H9 (cell line): Measurements from ENCODE around the gene DBNL. TPM values are rescaled to one million over a fixed set of nuclear protein-coding genes. Genes with fewer than 3 reads are reported as not detected.

Experiments
- DNase-seq: peaks from one replicate; pipeline ENCODE4 v3.0.0-alpha.2; 2017
- H2AFZ ChIP-seq: one replicate; pipeline ENCODE4 v1.6.1; 2013; ENCODE audit warnings: mild to moderate bottlenecking, low read length, control low read depth, moderate library complexity
- H2AK5ac ChIP-seq: 2 replicates; pipeline ENCODE4 v1.6.1; 2013; ENCODE audit warnings: low read length, control low read depth, mixed read lengths; ENCODE audit not compliant: insufficient read length
- H2BK120ac ChIP-seq: one replicate; pipeline ENCODE4 v1.6.1; 2013; ENCODE audit warnings: low read depth, mild to moderate bottlenecking, low read length, control low read depth, inconsistent platforms; ENCODE audit not compliant: poor library complexity, severe bottlenecking
- H2BK12ac ChIP-seq: 2 replicates; pipeline ENCODE4 v1.6.1; 2013; ENCODE audit warnings: low read length, control low read depth, mixed read lengths, low read depth; ENCODE audit not compliant: insufficient read length
- H2BK15ac ChIP-seq: 2 replicates; pipeline ENCODE4 v1.6.1; 2013; ENCODE audit warnings: low read depth, low read length, control low read depth
- H2BK20ac ChIP-seq: one replicate; pipeline ENCODE4 v1.6.1; 2013; ENCODE audit warnings: low read depth, mild to moderate bottlenecking, low read length, control low read depth, inconsistent platforms; ENCODE audit not compliant: poor library complexity, severe bottlenecking
- H2BK5ac ChIP-seq: 2 replicates; pipeline ENCODE4 v1.6.1; 2013; ENCODE audit warnings: low read length, control low read depth, mixed read lengths; ENCODE audit not compliant: insufficient read length
- H3K14ac ChIP-seq: 2 replicates; pipeline ENCODE4 v1.6.1; 2013; ENCODE audit warnings: low read length, control low read depth; ENCODE audit not compliant: insufficient read depth
- H3K18ac ChIP-seq: 2 replicates; pipeline ENCODE4 v1.6.1; 2013; ENCODE audit warnings: low read depth, mild to moderate bottlenecking, mixed read lengths, low read length, control low read depth; ENCODE audit not compliant: insufficient read length
- H3K23ac ChIP-seq: 2 replicates; pipeline ENCODE4 v1.6.1; 2013; ENCODE audit warnings: low read length, control low read depth, mixed read lengths, low read depth; ENCODE audit not compliant: insufficient read length
- H3K23me2 ChIP-seq: 2 replicates; pipeline ENCODE4 v1.6.1; 2013; ENCODE audit warnings: low read depth, mild to moderate bottlenecking, mixed read lengths, low read length, control low read depth; ENCODE audit not compliant: insufficient read length, poor library complexity, severe bottlenecking
- H3K27ac ChIP-seq: 2 replicates; pipeline ENCODE4 v1.5.1; 2013; ENCODE audit warnings: low read length, control low read depth, mixed read lengths, low read depth; ENCODE audit not compliant: insufficient read length
- H3K27me3 ChIP-seq: 2 replicates; pipeline ENCODE4 v1.6.1; 2013; ENCODE audit warnings: low read length, control low read depth, inconsistent platforms; ENCODE audit not compliant: insufficient read depth
- H3K4ac ChIP-seq: 2 replicates; pipeline ENCODE4 v1.6.1; 2013; ENCODE audit warnings: low read depth, mild to moderate bottlenecking, control low read depth, inconsistent platforms, low read length, moderate library complexity
- H3K4me1 ChIP-seq: 2 replicates; pipeline ENCODE4 v1.6.1; 2013; ENCODE audit warnings: low read length, control low read depth, inconsistent platforms; ENCODE audit not compliant: insufficient read depth
- H3K4me2 ChIP-seq: 2 replicates; pipeline ENCODE4 v1.6.1; 2013; ENCODE audit warnings: low read length, control low read depth, mixed read lengths; ENCODE audit not compliant: insufficient read length, insufficient read depth
- H3K56ac ChIP-seq: 2 replicates; pipeline ENCODE4 v1.6.1; 2013; ENCODE audit warnings: low read depth, mild to moderate bottlenecking, mixed read lengths, low read length, control low read depth; ENCODE audit not compliant: insufficient read length
- H3K79me1 ChIP-seq: 2 replicates; pipeline ENCODE4 v1.6.1; 2013; ENCODE audit warnings: low read depth, mild to moderate bottlenecking, moderate library complexity, low read length, control low read depth, inconsistent platforms; ENCODE audit not compliant: insufficient read depth, poor library complexity, severe bottlenecking
- H3K79me2 ChIP-seq: 2 replicates; pipeline ENCODE4 v1.6.1; 2013; ENCODE audit warnings: low read length, control low read depth, inconsistent platforms; ENCODE audit not compliant: insufficient read depth
- H3K9ac ChIP-seq: 2 replicates; pipeline ENCODE4 v1.6.1; 2013; ENCODE audit warnings: low read length, control low read depth, mixed read lengths; ENCODE audit not compliant: insufficient read length; ENCODE audit errors: extremely low read depth
- H3K9me3 ChIP-seq: one replicate; pipeline ENCODE4 v1.6.1; 2013; ENCODE audit warnings: low read depth, low read length, inconsistent platforms; ENCODE audit not compliant: control insufficient read depth
- H3T11ph ChIP-seq: one replicate; pipeline ENCODE4 v1.6.1; 2013; ENCODE audit warnings: mild to moderate bottlenecking, low read length, control low read depth, inconsistent platforms
- H4K20me1 ChIP-seq: one replicate; pipeline ENCODE4 v1.6.1; 2013; ENCODE audit not compliant: control insufficient read depth, insufficient read length, insufficient read depth
- H4K5ac ChIP-seq: 2 replicates; pipeline ENCODE4 v1.6.1; 2013; ENCODE audit warnings: low read depth, mild to moderate bottlenecking, mixed read lengths, low read length, control low read depth; ENCODE audit not compliant: insufficient read length
- H4K8ac ChIP-seq: replicated peaks from 2 replicates; pipeline ENCODE4 v1.6.1; 2013; ENCODE audit warnings: low read length, control low read depth, mixed read lengths, low read depth; ENCODE audit not compliant: insufficient read length
- H4K91ac ChIP-seq: 2 replicates; pipeline ENCODE4 v1.6.1; 2013; ENCODE audit warnings: low read depth, mild to moderate bottlenecking, moderate library complexity, mixed read lengths, low read length, control low read depth; ENCODE audit not compliant: insufficient read length
- H3K27ac Mint-ChIP-seq, 3 experiments: 2 replicates in 2 of 3; 3 replicates in 1 of 3; pipeline ENCODE4 v1.8.0; 2020 to 2021; ENCODE audit warnings: mixed read lengths in 3 of 3, mild to moderate bottlenecking in 1 of 3, moderate library complexity in 1 of 3
- H3K27me3 Mint-ChIP-seq: 2 replicates; pipeline ENCODE4 v1.8.0; 2021; ENCODE audit warnings: low read depth, mild to moderate bottlenecking, moderate library complexity, mixed read lengths
- H3K36me3 Mint-ChIP-seq, 3 experiments: 2 replicates in 2 of 3; 3 replicates in 1 of 3; pipeline ENCODE4 v1.8.0; 2020 to 2021; ENCODE audit warnings: low read depth in 3 of 3, mixed read lengths in 3 of 3; ENCODE audit not compliant: insufficient read depth in 1 of 3
- H3K4me1 Mint-ChIP-seq, 2 experiments: 2 replicates each; pipeline ENCODE4 v1.8.0; 2020; ENCODE audit warnings: mixed read lengths in 2 of 2
- H3K4me3 Mint-ChIP-seq, 2 experiments: 2 replicates in 1 of 2; 3 replicates in 1 of 2; pipeline ENCODE4 v1.8.0; 2020 to 2021; ENCODE audit warnings: mild to moderate bottlenecking in 2 of 2, mixed read lengths in 2 of 2, moderate library complexity in 1 of 2
- H3K9me3 Mint-ChIP-seq, 2 experiments: 2 replicates in 1 of 2; 3 replicates in 1 of 2; pipeline ENCODE4 v1.8.0; 2020; ENCODE audit warnings: mild to moderate bottlenecking in 2 of 2, mixed read lengths in 2 of 2, moderate library complexity in 1 of 2
- CTCF ChIP-seq: fragments of 200-600 bp; sonication (generic); conservative IDR thresholded peaks from 3 replicates; pipeline ENCODE4 v1.8.0; 2021; ENCODE audit warnings: antibody characterized with exemption, mild to moderate bottlenecking
- WGBS: extraction: QIAGEN DNeasy Blood & Tissue Kit; methylation state at CpG from one replicate; pipeline ENCODE4 v1.1.7; 2013; ENCODE audit warnings: missing lambda C conversion rate, low lambda C conversion rate, mixed read lengths; ENCODE audit not compliant: insufficient read length; ENCODE audit errors: extremely low coverage; 5-methylcytosine and 5-hydroxymethylcytosine counted together
- total RNA-seq: library from RNA; stranded (reverse); gene quantifications from 2 replicates; pipeline ENCODE4 v1.2.1, GENCODE V29; 2021

DBNL gene
- total RNA-seq, 1 experiment from 2014 or later = 51.3 TPM

GRCh38 chr7:44051611-44052220 lies 7.2 kb downstream of the DBNL start:
- Histone ChIP-seq H3K14ac (no peak overlapping the region), H2BK15ac (no peak overlapping the region), H3K18ac (no peak overlapping the region), H4K91ac (no peak overlapping the region), H3K23ac (no peak overlapping the region), H2BK12ac (no peak overlapping the region), H3K79me2 (peaks cover under 1% of the 10 kb centered on the region; the same call in 1 of the 2 replicates), H2AK5ac (no peak overlapping the region), H3K9ac (no peak overlapping the region), H2BK20ac (no peak overlapping the region), H3K23me2 (no peaks in the 10 kb centered on the region), H3K27me3 (no peaks in the 10 kb centered on the region), H3K4me2 (no peak overlapping the region), H3K9me3 (no peaks in the 10 kb centered on the region), H3T11ph (no peak overlapping the region), H3K4ac (no peak overlapping the region), H4K8ac (no peak overlapping the region), H4K5ac (no peak overlapping the region), H3K27ac (no peak overlapping the region), H2BK120ac (no peak overlapping the region), H3K56ac (no peak overlapping the region), H3K4me1 (no peaks in the 10 kb centered on the region), H2AFZ (no peak overlapping the region), H2BK5ac (no peak overlapping the region), H3K79me1 (no peaks in the 10 kb centered on the region), H4K20me1 (no peaks in the 10 kb centered on the region)
- no peak for TF ChIP-seq CTCF
- Mint-ChIP-seq H3K4me1 (no peaks in the 10 kb centered on the region), H3K27ac (no peak overlapping the region), H3K36me3 (peaks cover 8 to 54% (median 39%) of the 10 kb centered on the region in 3 experiments; a peak in 6 of 7 replicates), H3K4me3 (no peak overlapping the region), H3K27me3 (no peaks in the 10 kb centered on the region), H3K9me3 (no peaks in the 10 kb centered on the region)
- no peak for DNase-seq
- no CpG with 5 or more reads among the region's 5 CpGs for WGBS
